Stimulated activated CD4-positive, alpha-beta T cell treated with anti-CD3 and anti-CD28 coated beads, Interleukin-2, amount 100 ng/mL, for 24 hours (primary cell): Measurements from ENCODE around the gene ATRNL1.
A peak's percentile ranks its signal among the peaks of the same experiment; 100 is the strongest.
"Not testable (repeated sequence)": the region's sequence is repeated elsewhere in the genome, so short reads cannot be mapped to it uniquely, and the experiment has no call there.

Source experiments
- DNase-seq, 2 donors: peaks; one replicate each; pipeline ENCODE4 v3.0.0-alpha.2; 2020

Gene ATRNL1

GRCh38 chr10:115219203-115219602 is 126.0 kb downstream of the ATRNL1 start:
- no peak for DNase-seq

GRCh38 chr10:115222039-115222438 is 128.9 kb downstream of the ATRNL1 start:
- DNase-seq = no peak

- no peak for DNase-seq
These were observed 146.6 kb downstream of the ATRNL1 start for GRCh38 chr10:115239761-115240160.

GRCh38 chr10:115250784-115251183 is 157.6 kb downstream of the ATRNL1 start:
- DNase-seq = no peak

- DNase-seq = not testable (repeated sequence)
These were observed 160.6 kb downstream of the ATRNL1 start for GRCh38 chr10:115253765-115254164.

- no peak for DNase-seq
These were observed 179.3 kb downstream of the ATRNL1 start for GRCh38 chr10:115272482-115272881.

- DNase-seq = no peak
These were observed 185.1 kb downstream of the ATRNL1 start for GRCh38 chr10:115278294-115278693.

GRCh38 chr10:115295213-115295805 is 202.1 kb downstream of the ATRNL1 start:
- DNase-seq = no peak

- no peak for DNase-seq
These were observed 206.9 kb downstream of the ATRNL1 start for GRCh38 chr10:115300080-115300479.

GRCh38 chr10:115319669-115320068 is 226.5 kb downstream of the ATRNL1 start:
- not testable (repeated sequence) for DNase-seq

GRCh38 chr10:115321360-115321759 is 228.2 kb downstream of the ATRNL1 start:
- DNase-seq = no peak

- DNase-seq = no peak
These were observed 235.2 kb downstream of the ATRNL1 start for GRCh38 chr10:115328331-115328730.

- no peak for DNase-seq
These were observed 242.2 kb downstream of the ATRNL1 start for GRCh38 chr10:115335366-115335765.

GRCh38 chr10:115355162-115355760 is 262.1 kb downstream of the ATRNL1 start:
- peak in 1 of 2 donors; percentile 2 for DNase-seq

- DNase-seq = not testable (repeated sequence)
These were observed 274.8 kb downstream of the ATRNL1 start for GRCh38 chr10:115367920-115368319.

- DNase-seq = no peak
These were observed 285.9 kb downstream of the ATRNL1 start for GRCh38 chr10:115379064-115379463.

GRCh38 chr10:115384665-115385064 is 291.5 kb downstream of the ATRNL1 start:
- DNase-seq = no peak

- no peak for DNase-seq
These were observed 297.4 kb downstream of the ATRNL1 start for GRCh38 chr10:115390607-115391006.

- no peak for DNase-seq
These were observed 304.9 kb downstream of the ATRNL1 start for GRCh38 chr10:115398026-115398425.

- DNase-seq = no peak
These were observed 309.5 kb downstream of the ATRNL1 start for GRCh38 chr10:115402699-115403098.

GRCh38 chr10:115405838-115406237 is 312.7 kb downstream of the ATRNL1 start:
- not testable (repeated sequence) for DNase-seq

GRCh38 chr10:115409347-115409746 is 316.2 kb downstream of the ATRNL1 start:
- DNase-seq = no peak

- DNase-seq = no peak
These were observed 324.6 kb downstream of the ATRNL1 start for GRCh38 chr10:115417585-115418265.

GRCh38 chr10:115422624-115423023 is 329.5 kb downstream of the ATRNL1 start:
- no peak for DNase-seq
